A549 (cell line): Measurements from ENCODE around the gene C8G.

Source experiments
- BHLHE40 ChIP-seq: IDR thresholded peaks from 2 replicates; pipeline ENCODE4 v1.6.1; 2012; ENCODE audit warnings: low read depth, low read length, inconsistent platforms
- EHF ChIP-seq: fragments of 250-450 bp; sonication (Bioruptor Pico); IDR thresholded peaks from 2 replicates; pipeline ENCODE4 v1.5.0; 2020; ENCODE audit warnings: mild to moderate bottlenecking
- EP300 ChIP-seq, 2 experiments: fragments of >200 bp; sonication (Bioruptor Twin); formaldehyde crosslinking; IDR thresholded peaks; 2 replicates in 1 of 2; 3 replicates in 1 of 2; pipeline ENCODE4 v1.6.1; 2016 to 2017
- ESRRA ChIP-seq: fragments of 150-350 bp; IDR thresholded peaks from 2 replicates; pipeline ENCODE4 v1.6.1; 2014; ENCODE audit warnings: mild to moderate bottlenecking, low read length, borderline replicate concordance
- JUN ChIP-seq, 2 experiments: fragments of >200 bp; sonication (Bioruptor Twin); formaldehyde crosslinking; IDR thresholded peaks; 2 replicates in 1 of 2; 3 replicates in 1 of 2; pipeline ENCODE4 v1.6.1; 2016 to 2017
- MYC ChIP-seq: IDR thresholded peaks from 2 replicates; pipeline ENCODE4 v1.6.1; 2012; ENCODE audit warnings: mild to moderate bottlenecking, inconsistent platforms, low read length, improper control_type of control experiment, borderline replicate concordance
- POLR2A ChIP-seq: IDR thresholded peaks from 2 replicates; pipeline ENCODE4 v1.6.1; 2012; ENCODE audit warnings: mild to moderate bottlenecking, low read length
- SMC3 ChIP-seq: fragments of >200 bp; sonication (Bioruptor Twin); formaldehyde crosslinking; IDR thresholded peaks from 3 replicates; pipeline ENCODE4 v1.6.1; 2018; ENCODE audit warnings: inconsistent platforms
- TFCP2L1 ChIP-seq: fragments of 250-450 bp; sonication (Bioruptor Pico); IDR thresholded peaks from 2 replicates; pipeline ENCODE4 v1.5.0; 2021; ENCODE audit warnings: mild to moderate bottlenecking
- ZSCAN20 ChIP-seq: fragments of 250-450 bp; sonication (Bioruptor Pico); IDR thresholded peaks from 2 replicates; pipeline ENCODE4 v1.8.0; 2022; ENCODE audit warnings: mild to moderate bottlenecking, moderate library complexity
- TF ChIP-seq, protein P1 (sequence below): fragments of >200 bp; sonication (Bioruptor Twin); formaldehyde crosslinking; IDR thresholded peaks from 3 replicates; pipeline ENCODE4 v1.5.1; 2016
- TF ChIP-seq, protein P2 (sequence below): fragments of 150-350 bp; IDR thresholded peaks from 2 replicates; pipeline ENCODE4 v1.6.1; 2014; ENCODE audit warnings: low read depth, mild to moderate bottlenecking, low read length
- TF ChIP-seq, protein P3 (sequence below): IDR thresholded peaks from 2 replicates; pipeline ENCODE4 v1.6.1; 2012

- TF ChIP-seq, protein P1, sequence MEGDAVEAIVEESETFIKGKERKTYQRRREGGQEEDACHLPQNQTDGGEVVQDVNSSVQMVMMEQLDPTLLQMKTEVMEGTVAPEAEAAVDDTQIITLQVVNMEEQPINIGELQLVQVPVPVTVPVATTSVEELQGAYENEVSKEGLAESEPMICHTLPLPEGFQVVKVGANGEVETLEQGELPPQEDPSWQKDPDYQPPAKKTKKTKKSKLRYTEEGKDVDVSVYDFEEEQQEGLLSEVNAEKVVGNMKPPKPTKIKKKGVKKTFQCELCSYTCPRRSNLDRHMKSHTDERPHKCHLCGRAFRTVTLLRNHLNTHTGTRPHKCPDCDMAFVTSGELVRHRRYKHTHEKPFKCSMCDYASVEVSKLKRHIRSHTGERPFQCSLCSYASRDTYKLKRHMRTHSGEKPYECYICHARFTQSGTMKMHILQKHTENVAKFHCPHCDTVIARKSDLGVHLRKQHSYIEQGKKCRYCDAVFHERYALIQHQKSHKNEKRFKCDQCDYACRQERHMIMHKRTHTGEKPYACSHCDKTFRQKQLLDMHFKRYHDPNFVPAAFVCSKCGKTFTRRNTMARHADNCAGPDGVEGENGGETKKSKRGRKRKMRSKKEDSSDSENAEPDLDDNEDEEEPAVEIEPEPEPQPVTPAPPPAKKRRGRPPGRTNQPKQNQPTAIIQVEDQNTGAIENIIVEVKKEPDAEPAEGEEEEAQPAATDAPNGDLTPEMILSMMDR: no peak
- TF ChIP-seq BHLHE40: no peak
- TF ChIP-seq, protein P2, sequence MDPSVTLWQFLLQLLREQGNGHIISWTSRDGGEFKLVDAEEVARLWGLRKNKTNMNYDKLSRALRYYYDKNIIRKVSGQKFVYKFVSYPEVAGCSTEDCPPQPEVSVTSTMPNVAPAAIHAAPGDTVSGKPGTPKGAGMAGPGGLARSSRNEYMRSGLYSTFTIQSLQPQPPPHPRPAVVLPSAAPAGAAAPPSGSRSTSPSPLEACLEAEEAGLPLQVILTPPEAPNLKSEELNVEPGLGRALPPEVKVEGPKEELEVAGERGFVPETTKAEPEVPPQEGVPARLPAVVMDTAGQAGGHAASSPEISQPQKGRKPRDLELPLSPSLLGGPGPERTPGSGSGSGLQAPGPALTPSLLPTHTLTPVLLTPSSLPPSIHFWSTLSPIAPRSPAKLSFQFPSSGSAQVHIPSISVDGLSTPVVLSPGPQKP: no peak
- TF ChIP-seq, protein P3, sequence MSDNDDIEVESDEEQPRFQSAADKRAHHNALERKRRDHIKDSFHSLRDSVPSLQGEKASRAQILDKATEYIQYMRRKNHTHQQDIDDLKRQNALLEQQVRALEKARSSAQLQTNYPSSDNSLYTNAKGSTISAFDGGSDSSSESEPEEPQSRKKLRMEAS: no peak; the same call in 1 of the 2 replicates
- TF ChIP-seq ZSCAN20 (CRISPR knock-in tag): no peak
- no peak for TF ChIP-seq ESRRA
- peak; percentile 71; the same call in 1 of the 2 replicates for TF ChIP-seq TFCP2L1 (CRISPR knock-in tag)
- peak; percentile 43; the same call in 1 of the 2 replicates for TF ChIP-seq MYC
- peak; percentile 22 to 68; a peak in 3 of 5 replicates for TF ChIP-seq JUN (IDR thresholded peaks at IDR 0.05)
- no peak for TF ChIP-seq SMC3
- peak; percentile 38 for TF ChIP-seq POLR2A
- no peak for TF ChIP-seq EHF (CRISPR knock-in tag)
- no peak for TF ChIP-seq EP300 (IDR thresholded peaks at IDR 0.05)
Observed at GRCh38 chr9:136901516-136902258, 43.4 kb upstream of the C8G start.
